ENCODE results near the gene KNCN. TPM values are rescaled to one million over a fixed set of nuclear protein-coding genes. Genes with fewer than 3 reads are reported as not detected.

Gene KNCN
- total RNA-seq, 1 donor from 2014 or later = not detected

DNA sequence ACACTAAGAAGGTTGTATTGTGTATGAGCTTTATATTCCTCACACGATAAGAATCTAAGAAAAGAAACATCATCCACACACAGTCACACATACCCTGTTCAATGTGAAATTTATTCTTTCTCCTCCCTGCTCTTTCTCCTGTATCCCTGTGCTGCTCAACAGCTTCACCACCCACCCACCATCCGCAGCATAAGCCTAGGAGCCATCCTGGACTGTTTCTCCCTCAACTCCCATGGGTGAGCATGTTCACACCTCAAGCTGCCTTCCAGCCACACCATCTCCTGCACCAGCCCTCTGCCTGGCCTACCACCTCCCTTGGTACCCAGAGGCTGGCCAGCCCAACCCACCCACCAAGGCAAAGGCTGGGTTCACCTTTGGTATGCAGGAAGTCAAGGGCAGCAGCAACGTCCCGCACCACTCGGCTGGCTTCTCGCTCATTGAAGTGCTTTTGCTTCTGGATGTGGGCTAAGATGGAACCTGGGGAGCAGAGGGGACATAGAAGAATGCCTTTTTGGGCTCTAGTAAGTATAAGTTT lies 20.3 kb upstream of the KNCN start:
- Histone ChIP-seq H3K4me3 (no peak overlapping the region), H3K27ac (no peak overlapping the region), H3K4me2 (no peak overlapping the region), H3F3A (ENCODE audit: low read depth) (peaks cover 50% of the 10 kb centered on the region), H4K20me1 (ENCODE audit: low read depth) (peaks cover 4% of the 10 kb centered on the region), H3K9ac (no peak overlapping the region), H2AFZ (replicated peaks) (no peak overlapping the region), H3K79me2 (ENCODE audit: low read depth) (no peaks in the 10 kb centered on the region), H3K9me3 (ENCODE audit: low read depth) (no peaks in the 10 kb centered on the region), H3K4me1 (peaks cover 40% of the 10 kb centered on the region), H3K36me3 (no peaks in the 10 kb centered on the region), H3K27me3 (no peaks in the 10 kb centered on the region)
- no peak overlapping the region for H3K4me3 Mint-ChIP-seq
- peaks cover 33% of the 10 kb centered on the region for H3K4me1 Mint-ChIP-seq
- no peaks in the 10 kb centered on the region for H3K27me3 Mint-ChIP-seq (ENCODE audit: insufficient read depth, low read depth)
- no peak for DNase-seq (ENCODE audit: low spot score)
- no peaks in the 10 kb centered on the region for H3K9me3 Mint-ChIP-seq
- peaks cover 5% of the 10 kb centered on the region for H3K36me3 Mint-ChIP-seq
- TF ChIP-seq EZH2phosphoT487 (IDR thresholded peaks at IDR 0.05) = no peak
- TF ChIP-seq, protein P1, sequence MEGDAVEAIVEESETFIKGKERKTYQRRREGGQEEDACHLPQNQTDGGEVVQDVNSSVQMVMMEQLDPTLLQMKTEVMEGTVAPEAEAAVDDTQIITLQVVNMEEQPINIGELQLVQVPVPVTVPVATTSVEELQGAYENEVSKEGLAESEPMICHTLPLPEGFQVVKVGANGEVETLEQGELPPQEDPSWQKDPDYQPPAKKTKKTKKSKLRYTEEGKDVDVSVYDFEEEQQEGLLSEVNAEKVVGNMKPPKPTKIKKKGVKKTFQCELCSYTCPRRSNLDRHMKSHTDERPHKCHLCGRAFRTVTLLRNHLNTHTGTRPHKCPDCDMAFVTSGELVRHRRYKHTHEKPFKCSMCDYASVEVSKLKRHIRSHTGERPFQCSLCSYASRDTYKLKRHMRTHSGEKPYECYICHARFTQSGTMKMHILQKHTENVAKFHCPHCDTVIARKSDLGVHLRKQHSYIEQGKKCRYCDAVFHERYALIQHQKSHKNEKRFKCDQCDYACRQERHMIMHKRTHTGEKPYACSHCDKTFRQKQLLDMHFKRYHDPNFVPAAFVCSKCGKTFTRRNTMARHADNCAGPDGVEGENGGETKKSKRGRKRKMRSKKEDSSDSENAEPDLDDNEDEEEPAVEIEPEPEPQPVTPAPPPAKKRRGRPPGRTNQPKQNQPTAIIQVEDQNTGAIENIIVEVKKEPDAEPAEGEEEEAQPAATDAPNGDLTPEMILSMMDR (IDR thresholded peaks at IDR 0.05) = no peak
- no peak for TF ChIP-seq EZH2 (IDR thresholded peaks at IDR 0.05)
- no peak overlapping the region for H3K27ac Mint-ChIP-seq

DNA sequence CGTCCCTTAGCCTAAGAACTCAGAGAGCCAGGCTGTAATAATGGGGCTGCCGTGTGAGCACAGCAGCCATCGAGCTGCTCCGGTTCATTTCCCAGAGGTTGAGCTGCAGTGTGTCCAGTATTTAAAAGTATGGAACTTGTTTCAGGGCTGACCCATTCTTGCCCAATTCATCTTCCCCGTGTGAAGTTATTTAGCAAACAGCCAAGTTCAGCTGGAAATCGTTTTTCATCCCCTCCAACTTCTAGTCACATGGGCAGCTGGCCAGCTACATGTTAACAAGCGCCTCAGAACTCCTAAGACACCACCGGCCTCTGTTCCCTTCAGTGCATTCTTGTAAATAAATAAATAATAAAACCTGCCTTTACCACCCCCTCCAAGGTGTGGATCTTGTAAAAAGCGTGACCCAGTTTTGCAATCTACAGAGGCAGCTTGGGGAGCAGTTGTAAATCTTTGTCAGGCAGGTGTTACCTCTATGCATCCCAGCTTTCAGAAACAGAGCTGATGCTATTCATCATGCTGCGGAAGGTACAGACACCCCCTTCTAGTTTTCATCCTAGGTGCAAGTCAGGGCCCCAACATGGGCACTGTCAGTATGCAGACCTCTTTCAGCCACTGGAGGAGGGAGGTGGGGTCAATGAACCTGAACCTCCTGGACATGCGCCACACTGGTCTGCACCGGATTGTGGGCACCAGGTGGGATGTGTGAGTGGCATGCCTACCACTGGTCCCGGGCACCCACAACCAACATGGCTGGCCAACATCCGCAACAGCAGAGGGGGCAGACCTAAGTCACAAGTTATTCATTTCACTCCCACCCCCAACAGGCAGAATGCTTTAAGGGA lies 18.7 kb upstream of the KNCN start:
- H3K79me2 ChIP-seq (ENCODE audit: low read depth) = no peaks in the 10 kb centered on the region
- H4K20me1 ChIP-seq (ENCODE audit: low read depth) = peaks cover 4% of the 10 kb centered on the region
- no peaks in the 10 kb centered on the region for H3K27me3 ChIP-seq
- peaks cover 24% of the 10 kb centered on the region for H3K4me1 ChIP-seq
- no peak overlapping the region for H3K9ac ChIP-seq
- H2AFZ ChIP-seq (replicated peaks) = no peak overlapping the region
- H3K9me3 ChIP-seq (ENCODE audit: low read depth) = no peaks in the 10 kb centered on the region
- H3K36me3 ChIP-seq = no peaks in the 10 kb centered on the region
- no peak overlapping the region for H3K4me2 ChIP-seq
- peaks cover 33% of the 10 kb centered on the region for H3F3A ChIP-seq (ENCODE audit: low read depth)
- H3K4me3 ChIP-seq = no peak overlapping the region
- Mint-ChIP-seq H3K27me3 (ENCODE audit: insufficient read depth, low read depth) (peaks cover 2% of the 10 kb centered on the region), H3K9me3 (no peaks in the 10 kb centered on the region), H3K4me3 (no peak overlapping the region), H3K27ac (no peak overlapping the region), H3K4me1 (peaks cover 21% of the 10 kb centered on the region), H3K36me3 (peaks cover 5% of the 10 kb centered on the region)
- no peak overlapping the region for H3K27ac ChIP-seq
- DNase-seq (ENCODE audit: low spot score) = no peak
- TF ChIP-seq EZH2 (IDR thresholded peaks at IDR 0.05) = no peak
- TF ChIP-seq, protein P1 (IDR thresholded peaks at IDR 0.05) = no peak
- no peak for TF ChIP-seq EZH2phosphoT487 (IDR thresholded peaks at IDR 0.05)

DNA sequence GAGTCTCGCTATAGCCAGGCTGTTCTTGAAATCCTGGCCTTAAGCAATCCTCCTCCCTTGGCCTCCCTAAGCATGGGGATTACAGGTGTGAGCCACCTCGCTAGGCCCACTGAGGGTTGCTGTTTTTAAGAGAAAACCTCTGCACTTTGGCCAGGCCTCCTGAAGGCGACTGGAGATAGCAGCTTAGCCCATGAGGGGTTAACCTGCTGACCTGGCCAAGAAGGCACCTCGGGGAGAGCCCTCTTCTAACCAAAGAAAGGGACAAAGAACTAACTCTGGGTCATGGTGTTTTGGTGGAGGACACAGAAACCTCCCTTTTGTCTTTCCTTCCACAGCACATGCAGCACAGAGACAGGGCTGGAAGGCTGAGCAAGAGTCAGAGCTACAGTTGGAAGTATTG lies 17.7 kb upstream of the KNCN start:
- peaks cover 23% of the 10 kb centered on the region for H3F3A ChIP-seq (ENCODE audit: low read depth)
- DNase-seq (ENCODE audit: low spot score) = no peak
- peak overlapping the region; percentile 7 for H2AFZ ChIP-seq (replicated peaks)
- peak overlapping the region; percentile 36 for H3K4me2 ChIP-seq
- H3K9ac ChIP-seq = no peak overlapping the region
- H3K9me3 ChIP-seq (ENCODE audit: low read depth) = no peaks in the 10 kb centered on the region
- Mint-ChIP-seq H3K27ac (no peak overlapping the region), H3K36me3 (peaks cover 8% of the 10 kb centered on the region), H3K4me3 (no peak overlapping the region), H3K9me3 (no peaks in the 10 kb centered on the region), H3K4me1 (peaks cover 18% of the 10 kb centered on the region), H3K27me3 (ENCODE audit: insufficient read depth, low read depth) (peaks cover 2% of the 10 kb centered on the region)
- H3K27ac ChIP-seq = no peak overlapping the region
- H3K79me2 ChIP-seq (ENCODE audit: low read depth) = no peaks in the 10 kb centered on the region
- TF ChIP-seq, protein P1 (IDR thresholded peaks at IDR 0.05) = no peak
- TF ChIP-seq EZH2phosphoT487 (IDR thresholded peaks at IDR 0.05) (no peak), EZH2 (IDR thresholded peaks at IDR 0.05) (no peak)
- H4K20me1 ChIP-seq (ENCODE audit: low read depth) = peaks cover 4% of the 10 kb centered on the region
- H3K27me3 ChIP-seq = no peaks in the 10 kb centered on the region
- no peaks in the 10 kb centered on the region for H3K36me3 ChIP-seq
- H3K4me3 ChIP-seq = no peak overlapping the region
- peaks cover 18% of the 10 kb centered on the region for H3K4me1 ChIP-seq
